Fibroblast of peridontal ligament (primary cell): Measurements from ENCODE around the gene GABRR1.
A peak's percentile ranks its signal among the peaks of the same experiment; 100 is the strongest.
"Not testable (repeated sequence)": the region's sequence is repeated elsewhere in the genome, so short reads cannot be mapped to it uniquely, and the experiment has no call there.

Experiments
- DNase-seq: peaks from one replicate; pipeline ENCODE4 v3.0.0-alpha.2; 2010; ENCODE audit errors: extremely low read depth

GABRR1 gene

GRCh38 chr6:89160331-89161092 lies 56.6 kb downstream of the GABRR1 start:
- DNase-seq: no peak

DNA sequence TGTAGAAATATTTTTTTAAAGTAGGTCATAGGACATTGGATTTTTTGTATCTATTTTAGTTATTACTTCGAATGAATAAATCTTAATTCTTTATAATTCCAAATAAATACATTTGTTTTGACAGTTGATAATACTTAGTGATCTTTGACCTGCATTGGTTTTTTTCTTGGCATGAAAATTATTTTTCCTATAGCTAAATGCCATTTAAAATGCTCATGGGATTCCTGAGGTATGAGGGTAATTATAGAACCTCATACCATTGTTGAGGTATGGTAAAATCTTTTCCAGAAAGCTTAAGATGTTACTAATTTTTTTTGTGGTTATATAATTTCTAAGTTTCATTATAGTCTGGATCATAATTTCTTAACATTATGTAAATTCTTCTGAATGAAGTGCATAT lies 63.0 kb downstream of the GABRR1 start:
- no peak for DNase-seq

- no peak for DNase-seq
Measured at GRCh38 chr6:89148016-89148750, 69.0 kb downstream of the GABRR1 start.

- peak; percentile 46 for DNase-seq
Measured at GRCh38 chr6:89146718-89147700, 70.1 kb downstream of the GABRR1 start.

GRCh38 chr6:89145956-89146717 lies 71.0 kb downstream of the GABRR1 start, which contains the start of gene PM20D2:
Gene PM20D2, plus strand, starts transcription at chr6:89146055. Its CDS starts 90 bp downstream, at chr6:89146145.
- DNase-seq: peak; percentile 18

DNA sequence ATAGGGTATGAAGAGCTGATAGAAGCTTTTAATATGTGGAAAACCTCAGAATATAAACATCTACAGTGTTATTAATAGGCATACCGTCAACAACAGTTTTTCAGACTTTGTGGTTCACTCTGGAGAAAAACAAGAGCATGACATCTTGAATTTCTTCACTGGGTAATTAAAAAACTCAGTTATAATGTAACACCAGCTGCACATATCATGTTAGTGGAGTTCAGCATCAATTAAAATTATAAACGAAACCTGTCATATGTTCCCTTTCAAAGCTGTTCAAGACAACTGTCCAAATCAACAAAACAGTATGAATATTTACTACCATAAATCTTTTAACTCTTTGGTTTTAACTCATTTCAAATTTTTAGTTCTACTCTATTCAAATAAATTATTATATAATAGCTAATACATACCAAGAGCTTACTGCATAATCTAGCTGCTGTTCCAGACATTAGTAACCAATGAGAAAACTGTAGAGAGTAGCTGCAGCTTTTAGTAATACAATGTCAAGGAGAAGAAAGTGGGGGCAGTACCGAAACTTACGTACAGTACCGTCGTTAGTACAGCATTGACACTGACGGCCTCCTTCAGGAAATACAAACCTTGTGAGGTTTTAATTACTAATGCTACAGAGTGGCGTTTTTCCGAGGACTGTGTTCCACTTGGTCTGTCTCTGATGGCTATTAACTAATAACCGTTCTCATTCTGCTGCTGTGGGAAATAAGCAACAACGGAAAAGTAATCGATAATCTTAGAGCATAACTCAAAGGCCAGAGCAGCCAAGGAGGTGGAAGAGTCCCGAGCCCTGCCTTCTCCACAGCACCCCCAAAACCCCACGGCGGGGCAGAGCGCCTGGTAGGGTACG lies 71.8 kb downstream of the GABRR1 start:
- peak; percentile 29 for DNase-seq

DNA sequence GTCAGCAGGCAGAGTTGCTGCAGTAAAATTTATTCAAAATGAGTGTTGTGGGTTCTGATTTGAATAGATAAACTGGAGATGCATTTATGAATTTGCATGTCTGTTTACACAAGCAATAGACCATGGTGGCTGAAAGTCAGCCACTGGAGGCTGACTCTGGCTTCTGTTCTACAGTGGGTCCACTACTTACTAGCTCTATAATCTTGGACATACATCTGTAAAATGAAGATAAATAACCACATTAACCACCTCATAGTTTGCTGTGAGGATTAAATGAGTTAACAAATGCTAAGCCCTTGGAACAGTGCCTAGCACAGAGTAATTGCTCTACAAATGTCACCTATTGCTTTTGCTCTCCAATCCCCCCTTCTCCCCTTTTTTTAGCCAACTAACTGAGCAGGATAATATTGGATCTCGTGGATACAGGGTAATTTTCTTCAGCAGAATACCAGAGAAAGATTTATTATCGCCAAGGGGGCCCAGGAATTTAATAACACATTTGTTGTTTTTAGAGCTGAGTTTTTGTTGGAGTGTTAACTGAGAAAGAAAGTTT lies 72.7 kb downstream of the GABRR1 start:
- DNase-seq: no peak

DNA sequence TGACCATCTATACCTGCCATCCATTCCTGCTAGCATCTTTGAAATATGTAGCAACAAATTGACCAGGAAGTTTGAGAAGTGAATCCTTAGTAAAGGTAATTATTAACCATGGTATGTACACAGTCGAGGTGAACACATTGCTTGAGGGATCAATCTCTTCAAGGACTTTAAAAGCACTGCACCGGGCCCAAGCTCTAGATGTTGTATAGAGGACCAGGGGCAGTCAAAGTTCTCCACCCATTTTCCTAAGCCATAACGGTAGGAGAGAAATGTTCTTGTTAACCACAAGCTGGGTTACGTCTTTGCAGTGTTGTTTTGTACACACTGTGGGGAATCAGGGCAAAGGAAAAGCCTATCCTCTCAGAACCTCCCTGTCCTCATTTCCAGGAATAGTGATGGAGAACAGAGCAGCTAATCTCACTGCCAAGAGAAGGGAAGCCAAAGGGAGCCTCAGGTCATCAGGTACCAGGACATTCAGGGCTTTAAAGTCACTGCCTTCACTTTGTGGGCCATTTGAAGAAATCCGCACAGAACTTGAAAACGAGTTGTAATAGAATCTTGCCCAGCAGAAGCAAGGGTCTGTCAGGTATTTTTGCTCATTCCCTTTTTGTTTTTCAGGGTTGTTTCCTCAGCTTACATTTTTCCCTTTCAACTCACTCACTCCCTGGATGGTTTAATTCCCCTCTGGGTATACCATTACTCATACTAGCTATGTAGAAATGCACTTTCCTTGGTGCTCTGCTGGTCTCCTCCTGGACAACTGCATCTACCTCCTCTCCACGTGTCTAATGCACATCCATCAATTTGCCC lies 76.6 kb downstream of the GABRR1 start:
- no peak for DNase-seq

- no peak for DNase-seq
Measured at GRCh38 chr6:89139509-89140346, 77.4 kb downstream of the GABRR1 start.

DNA sequence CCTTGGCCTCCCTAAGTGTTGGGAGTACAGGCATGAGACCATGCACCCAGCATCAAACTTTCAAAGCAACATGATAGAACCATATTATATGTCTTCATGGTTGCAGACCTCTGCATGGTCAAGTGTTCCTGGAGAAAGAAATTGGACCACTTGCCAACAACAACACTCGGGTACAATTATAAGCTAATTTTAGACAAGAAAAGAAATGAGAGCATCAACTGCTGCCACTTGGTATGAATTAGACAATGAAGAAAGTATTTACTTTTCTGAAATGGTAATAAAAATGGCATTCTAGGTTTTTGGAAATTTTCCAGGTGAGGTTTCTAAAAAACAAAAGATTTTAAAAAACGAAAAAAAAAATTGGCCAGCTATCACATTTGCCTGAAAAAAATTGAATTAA lies 79.0 kb downstream of the GABRR1 start:
- no peak for DNase-seq

GRCh38 chr6:89134723-89135122 lies 82.4 kb downstream of the GABRR1 start:
- no peak for DNase-seq

DNA sequence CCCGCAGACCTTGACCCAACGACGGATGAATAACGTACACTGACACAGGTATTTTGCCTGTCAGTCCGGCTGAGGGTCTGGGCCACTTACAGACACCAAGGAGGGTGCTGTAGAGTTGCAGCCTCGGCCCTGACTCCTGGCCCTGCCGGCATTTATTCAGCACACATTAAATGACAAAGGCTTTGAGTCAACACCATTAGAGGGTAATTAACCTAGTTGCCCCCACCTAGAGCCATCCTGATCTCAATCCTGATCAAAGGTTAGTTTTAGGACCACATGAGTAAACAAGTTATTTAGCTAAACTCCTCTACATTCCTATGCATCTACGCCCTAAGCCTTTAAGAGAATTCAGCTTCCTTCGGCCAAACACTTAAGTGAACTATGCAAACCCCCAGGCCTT lies 83.2 kb downstream of the GABRR1 start:
- DNase-seq: no peak

- DNase-seq: no peak
Measured at GRCh38 chr6:89132057-89132456, 85.1 kb downstream of the GABRR1 start.

GRCh38 chr6:89131599-89131998 lies 85.6 kb downstream of the GABRR1 start:
- DNase-seq: no peak

DNA sequence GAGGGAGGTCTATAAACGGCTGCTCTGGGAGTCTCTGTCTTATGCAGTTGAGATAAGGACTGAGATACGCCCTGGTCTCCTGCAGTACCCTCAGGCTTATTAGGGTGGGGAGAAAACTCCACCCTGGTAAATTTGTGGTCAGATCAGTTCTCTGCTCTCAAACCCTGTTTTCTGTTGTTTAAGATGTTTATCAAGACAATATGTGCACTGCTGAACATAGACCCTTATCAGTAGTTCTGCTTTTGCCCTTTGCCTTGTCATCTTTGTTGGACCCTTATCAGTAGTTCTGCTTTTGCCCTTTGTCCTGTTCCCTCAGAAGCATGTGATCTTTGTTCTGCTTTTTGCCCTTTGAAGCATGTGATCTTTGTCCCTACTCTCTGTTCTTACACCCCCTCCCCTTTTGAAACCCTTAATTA lies 88.9 kb downstream of the GABRR1 start:
- not testable (repeated sequence) for DNase-seq
